Inflammatory macrophage treated with lipopolysaccharide for 4 hours (primary cell): Measurements from ENCODE around the gene TRAF7.
A peak's percentile ranks its signal among the peaks of the same experiment; 100 is the strongest.
"Not testable (repeated sequence)": the region's sequence is repeated elsewhere in the genome, so short reads cannot be mapped to it uniquely, and the experiment has no call there.

Experiments used
- DNase-seq: peaks from one replicate; pipeline ENCODE4 v3.0.0-alpha.2; 2020

The TRAF7 gene

DNA sequence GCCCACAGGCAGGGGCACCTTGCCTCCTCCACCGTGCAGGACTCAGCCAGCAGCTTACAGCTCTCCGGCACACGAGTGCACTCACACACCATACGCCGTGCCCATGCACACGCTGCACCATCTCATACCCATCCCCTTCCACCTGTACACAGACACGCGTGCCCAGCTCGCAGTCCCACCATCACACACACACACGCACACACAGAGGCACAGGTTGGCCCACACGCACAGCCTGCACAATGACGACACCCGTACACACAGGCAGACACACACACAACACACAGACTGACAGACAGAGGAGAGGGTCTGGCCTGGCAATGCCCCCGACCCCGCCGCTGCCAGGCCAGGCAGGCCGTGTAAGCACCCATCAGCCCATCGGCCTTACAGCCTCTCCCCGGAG, 28.8 kb downstream of the TRAF7 start:
- no peak for DNase-seq

DNA sequence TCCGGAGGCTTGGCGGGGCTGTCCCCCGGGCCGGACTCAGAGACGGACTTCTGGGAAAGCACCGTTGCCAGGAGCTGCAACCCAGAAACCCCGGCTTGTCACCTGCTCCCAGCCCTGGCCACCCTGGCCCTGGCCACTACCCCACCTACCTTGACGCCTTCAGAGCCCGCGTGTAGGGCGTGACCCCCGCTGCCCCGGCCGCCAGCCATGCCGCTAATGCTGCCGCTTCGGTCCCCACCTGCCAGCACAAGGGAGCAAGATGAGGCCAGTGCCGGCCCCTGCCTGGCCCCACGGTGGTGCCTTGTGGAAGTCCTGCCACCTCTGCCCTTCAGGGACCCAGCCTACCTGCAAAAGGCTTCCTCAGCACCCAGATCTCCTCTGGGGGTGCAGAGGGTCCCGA, 29.4 kb downstream of the TRAF7 start:
- DNase-seq, result no peak

GRCh38 chr16:2186064-2186463, 30.5 kb downstream of the TRAF7 start:
- no peak for DNase-seq

DNA sequence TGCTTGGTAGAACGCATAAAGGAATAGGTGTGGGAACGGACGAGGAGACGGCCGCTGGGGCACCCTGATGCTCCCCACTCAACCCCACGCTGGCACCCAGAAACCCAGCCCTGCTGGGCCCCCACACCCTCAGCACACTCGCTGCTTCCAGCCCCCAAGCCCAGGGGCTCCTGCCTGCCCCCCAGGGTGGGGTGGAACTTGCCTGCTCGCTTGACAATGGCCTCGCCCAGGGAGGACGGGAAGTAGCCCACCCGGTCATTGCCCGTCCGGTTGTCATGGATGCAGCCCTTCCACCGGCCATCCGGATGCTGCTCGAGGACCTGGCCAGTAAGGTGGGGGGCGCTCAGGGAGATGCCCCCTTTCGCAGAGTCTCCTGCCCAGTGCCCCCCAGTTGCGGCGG, 30.9 kb downstream of the TRAF7 start:
- no peak for DNase-seq

DNA sequence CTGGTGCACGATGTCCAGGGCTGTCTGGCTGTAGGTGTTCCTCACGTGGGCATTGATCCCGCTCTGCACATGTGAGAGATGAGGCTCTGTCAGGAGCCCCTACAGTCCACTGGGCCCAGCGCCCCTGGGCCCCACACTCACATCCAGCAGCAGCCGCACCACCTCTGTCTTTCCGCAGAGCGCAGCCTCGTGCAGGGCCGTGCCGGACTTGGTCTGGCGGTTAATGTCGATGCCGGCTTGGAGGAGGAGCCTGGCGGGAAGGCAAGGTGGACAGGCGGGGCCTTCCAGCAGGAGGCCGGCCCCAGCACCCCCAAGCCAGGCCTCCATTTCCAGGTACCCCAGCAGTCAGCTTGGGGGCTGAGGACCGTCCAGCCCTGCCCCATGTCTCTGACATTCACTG, 31.6 kb downstream of the TRAF7 start:
- no peak for DNase-seq

GRCh38 chr16:2188395-2188794, 32.8 kb downstream of the TRAF7 start:
- no peak for DNase-seq

DNA sequence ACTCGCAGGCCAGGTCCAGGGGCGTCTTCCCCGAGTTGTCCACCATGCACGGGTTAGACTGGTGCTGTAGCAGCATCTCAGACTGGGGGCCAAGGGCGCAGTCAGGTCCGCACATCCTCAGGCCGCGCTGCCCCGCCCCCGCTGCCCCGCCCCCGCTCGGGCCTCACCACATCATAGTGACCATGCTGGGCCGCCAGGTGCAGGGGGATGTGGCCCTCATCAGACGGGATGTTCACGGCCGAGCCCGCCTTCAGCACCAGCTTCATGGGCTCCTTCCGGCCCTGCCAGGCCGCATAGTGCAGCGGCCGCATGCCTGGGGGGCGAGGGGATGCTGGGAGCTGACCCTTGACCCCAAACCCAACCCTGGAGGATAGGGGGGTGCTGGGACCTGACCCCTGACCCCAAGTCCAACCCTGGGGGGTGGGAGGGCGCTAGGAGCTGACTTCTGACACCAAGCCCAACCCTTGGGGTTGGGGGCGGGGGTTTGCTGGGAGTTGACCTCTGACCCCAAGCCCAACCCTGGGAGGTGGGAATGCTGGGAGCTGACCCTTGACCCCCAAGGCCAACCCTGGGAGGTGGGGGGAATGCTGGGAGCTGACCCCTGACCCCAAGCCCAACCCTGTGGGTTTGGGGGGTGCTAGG, 33.8 kb downstream of the TRAF7 start:
- no peak for DNase-seq

DNA sequence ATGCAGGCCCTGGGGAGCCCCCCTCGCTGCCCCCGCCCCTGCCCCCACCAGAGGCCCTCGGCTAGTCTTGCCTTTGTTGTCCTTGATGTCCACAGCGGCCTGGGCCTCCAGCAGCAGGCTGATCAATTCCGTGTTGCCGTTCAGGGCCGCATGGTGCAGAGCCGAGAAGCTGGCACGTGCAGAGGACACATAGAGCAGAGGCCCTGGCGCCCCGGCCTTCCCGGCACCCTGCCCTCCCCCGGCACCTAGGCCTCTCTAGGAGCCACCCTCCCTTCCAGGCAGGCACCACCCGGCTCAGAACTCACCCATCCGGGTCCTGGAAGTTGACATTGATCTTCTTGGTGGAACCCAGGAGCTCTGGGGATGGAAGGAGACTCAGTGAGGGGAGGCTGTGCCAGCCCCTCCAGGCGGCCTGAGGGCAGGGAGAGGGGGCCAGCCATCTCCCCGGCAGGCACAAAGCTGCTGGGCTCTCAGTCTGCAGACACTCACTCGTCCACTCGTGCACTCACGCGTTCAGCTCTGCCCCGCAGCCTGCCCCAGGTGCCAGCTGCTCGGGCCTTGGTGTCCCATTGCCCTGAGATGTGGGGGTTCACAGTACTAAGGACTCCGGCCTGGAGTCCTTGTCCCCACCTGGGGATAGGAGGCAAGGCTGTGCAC, 34.5 kb downstream of the TRAF7 start:
- DNase-seq, result no peak

DNA sequence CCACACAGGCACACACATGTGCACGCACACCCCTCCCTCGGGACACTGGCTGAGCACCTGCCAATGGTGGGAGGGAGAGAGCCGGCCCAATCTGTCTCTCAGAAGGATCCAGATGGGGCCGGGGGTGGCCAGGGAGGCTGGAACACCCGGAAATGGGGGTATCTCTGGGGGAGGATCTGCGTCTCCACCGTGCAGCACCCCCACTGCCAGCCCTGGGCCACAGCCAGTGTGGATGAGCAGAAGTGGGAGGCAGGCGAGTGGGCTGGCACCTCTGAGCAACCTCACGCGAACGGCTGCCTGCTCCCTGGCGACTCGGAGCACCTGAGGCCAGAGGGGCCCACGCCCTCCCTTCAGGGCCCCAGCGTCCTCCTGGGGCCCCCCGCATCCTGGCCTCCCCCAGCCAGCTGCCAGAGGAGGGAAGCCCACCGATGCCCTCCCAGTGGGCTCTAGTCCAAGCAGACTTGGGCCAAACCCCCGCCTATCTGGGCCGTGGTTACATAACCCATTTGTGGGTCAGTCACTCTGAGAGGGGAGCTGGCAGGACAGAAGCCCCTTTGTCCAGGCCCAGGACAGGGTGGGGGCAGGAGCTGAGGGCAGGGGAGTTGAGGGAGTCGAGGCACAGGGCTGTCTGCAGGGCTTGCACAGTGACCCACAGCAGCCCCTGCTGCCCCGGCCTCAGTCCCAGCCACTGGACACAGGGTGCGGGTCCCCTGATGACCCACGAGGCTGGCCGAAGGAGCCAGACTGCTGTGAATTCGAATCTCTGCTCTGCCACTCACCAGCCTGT, 35.3 kb downstream of the TRAF7 start:
- DNase-seq, result no peak

DNA sequence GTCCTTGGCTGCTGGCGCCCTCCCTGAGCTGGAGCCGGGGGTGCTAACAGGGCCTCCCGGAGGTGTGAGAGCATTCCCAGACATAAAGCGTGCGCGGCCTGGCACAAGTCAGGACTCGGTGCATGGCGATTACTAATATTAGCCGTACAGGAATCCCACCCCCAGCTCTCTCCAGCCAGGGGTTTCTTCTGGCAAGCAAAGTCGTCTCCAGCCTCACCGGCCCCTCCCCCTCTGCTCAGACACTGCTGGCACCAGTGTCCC, 35.8 kb downstream of the TRAF7 start:
- no peak for DNase-seq

DNA sequence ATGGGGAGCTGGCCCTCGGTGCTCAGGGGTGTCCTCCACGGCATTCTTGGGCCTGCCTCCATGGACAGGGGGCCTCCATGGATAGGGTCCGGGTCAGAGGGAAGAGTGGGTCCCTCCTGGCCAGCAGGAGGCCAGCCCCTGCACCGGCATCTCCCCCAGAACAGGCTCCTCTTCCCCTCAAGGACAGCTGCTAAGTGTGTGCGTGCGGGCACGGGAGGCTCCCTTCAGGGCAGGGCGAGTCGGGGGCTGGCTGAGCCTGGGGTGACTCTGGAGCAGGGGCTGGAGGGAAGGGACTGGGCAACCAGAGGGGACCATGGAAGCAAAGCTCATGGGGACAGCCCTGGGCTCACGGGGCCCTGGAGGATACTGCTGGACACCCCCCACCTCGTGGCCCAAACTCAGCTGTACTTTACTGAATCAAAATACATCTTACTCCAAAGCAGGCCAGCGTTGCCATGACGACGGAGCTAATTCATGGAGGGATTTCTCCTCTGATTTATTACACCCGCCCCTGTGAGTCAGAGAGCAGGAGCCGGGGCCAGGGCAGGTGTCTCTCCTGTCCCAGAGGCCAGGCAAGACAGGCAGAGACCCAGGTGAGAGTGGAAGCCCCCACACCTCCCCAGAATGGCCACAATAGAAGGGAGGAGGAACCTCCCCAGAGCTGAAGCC, 38.7 kb downstream of the TRAF7 start:
- DNase-seq, result no peak

DNA sequence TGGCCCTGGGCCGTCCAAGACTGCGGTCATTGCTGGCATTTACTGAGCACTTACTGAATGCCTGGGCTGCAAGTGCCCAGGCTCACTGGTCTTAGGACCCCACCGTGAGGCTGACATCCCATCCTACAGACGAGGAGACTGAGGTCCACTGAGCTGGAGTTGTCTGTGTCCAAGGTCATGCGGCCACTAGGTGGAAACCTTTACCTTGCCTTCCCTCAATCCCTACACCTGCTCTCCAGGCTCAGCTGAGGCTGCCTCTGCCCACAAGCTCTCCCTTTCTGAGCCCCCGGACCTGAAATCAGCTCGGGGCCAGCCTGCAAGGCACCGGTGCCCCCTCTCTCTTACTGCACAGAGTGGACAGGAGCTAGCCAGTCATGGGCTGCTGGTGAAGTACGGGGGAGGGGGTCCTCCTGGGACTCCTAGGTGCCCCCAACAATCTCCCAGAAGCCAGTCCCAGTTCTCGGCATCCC, 39.3 kb downstream of the TRAF7 start:
- peak; percentile 27 for DNase-seq

DNA sequence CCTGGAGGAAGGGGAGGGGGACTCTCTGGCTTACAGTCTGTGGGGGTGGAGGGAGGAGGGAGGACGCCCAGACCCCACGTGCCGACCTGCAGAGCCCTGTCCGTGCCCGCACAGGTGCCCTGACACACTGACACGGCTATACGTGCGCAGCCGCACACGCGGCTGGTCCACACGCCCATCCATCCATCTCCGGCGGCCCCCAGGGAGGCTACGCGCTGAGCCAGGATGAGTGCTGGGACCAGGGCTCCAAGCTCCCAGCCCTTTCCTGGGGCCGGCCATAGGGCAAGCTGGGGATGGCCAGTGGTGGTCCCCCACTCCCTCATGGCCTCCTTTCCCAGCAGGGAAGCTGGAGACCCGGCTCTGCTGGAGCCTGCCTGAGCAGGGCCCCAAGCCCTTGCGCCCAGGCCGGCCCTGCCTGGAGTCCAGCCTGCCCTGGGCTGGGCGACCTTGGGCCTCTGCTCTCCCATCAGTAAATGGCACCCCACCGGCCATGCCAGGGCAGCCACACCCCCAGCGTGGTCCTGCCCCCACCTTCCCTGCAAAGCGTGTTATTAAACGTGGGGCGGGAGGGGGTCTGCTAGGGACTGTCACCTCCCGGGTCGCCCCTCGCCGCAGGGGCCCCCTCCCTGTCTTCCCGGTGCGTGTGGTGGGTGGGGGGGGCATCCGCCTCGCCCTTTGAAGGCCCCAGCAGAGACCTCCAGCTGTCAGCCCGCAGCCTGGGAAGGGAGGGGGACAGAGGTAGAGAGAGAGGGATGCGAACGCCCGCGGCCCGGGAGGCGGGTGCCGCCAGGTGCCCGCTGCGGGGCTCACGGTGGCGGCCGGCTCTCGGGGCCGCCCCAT, 40.0 kb downstream of the TRAF7 start:
- no peak for DNase-seq

GRCh38 chr16:2196162-2196980, 40.8 kb downstream of the TRAF7 start, which contains the start of gene CASKIN1:
Gene CASKIN1, minus strand, starts transcription at chr16:2196605. Its CDS starts 173 bp downstream, at chr16:2196432.
- DNase-seq, result peak; percentile 33

GRCh38 chr16:2196981-2197511, 41.5 kb downstream of the TRAF7 start:
- DNase-seq, result no peak

DNA sequence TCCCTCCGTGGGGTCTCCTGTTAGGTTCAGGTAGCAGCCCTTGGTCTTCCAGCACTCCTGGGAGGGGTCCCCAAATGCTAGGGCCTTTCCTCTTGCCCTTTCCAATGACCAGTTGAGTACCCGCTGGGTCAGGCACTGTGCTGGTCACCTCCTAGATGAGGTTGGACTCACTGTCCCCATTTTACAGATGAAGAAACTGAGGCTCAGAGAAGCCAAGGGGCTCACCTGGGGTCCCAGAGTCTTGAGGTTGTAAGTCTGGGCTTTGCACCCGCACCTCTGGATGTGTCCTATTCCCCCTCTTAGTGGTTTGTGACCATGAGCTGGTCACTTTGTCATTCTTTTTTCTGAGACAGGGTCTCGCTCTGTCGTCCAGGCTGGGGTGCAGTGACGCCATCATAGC, 42.2 kb downstream of the TRAF7 start:
- no peak for DNase-seq

DNA sequence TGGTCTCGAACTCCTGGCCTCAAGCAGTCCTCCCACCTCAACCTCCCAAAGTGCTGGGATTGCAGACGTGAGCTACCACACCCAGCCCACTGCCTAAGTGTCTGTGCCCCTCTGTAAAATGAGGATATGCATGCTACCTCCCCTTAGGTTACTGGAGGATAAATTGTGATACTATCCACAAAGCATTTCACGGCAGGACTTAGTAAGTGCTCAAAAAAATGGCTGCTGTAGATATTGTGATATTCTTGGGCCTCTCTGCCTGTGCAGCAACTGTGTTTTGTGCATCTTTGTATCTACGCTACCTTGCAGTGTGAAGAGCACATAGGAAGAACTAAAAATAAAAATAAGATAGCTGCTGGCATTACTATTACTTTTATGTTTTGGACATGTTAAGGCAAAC, 42.7 kb downstream of the TRAF7 start:
- DNase-seq, result no peak

GRCh38 chr16:2199095-2199494, 43.5 kb downstream of the TRAF7 start:
- DNase-seq, result no peak

DNA sequence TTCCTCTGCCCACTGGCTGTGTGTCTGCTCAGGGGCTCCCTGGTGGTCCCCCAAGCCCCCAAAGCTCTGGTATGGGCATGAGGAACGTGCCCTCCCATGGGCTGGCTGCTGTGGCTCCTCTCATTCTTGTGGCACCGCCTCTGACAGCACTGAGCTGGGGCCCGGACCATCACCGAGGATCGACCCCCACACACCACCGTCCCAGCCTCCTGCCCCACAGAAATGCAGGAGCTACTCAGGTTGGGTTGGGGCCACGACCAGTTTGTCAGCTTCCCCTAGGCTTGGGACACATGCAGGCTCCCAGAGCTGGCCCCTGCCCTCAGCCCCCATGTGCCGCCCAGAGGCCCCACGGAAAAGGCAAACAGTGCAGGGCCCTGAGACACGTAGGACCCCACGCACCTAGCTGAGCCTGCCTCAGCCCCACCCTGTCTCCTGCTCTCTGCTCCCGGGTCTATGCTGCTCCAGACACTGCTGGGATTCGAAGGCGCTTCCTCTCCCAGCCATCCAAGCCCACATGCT, 44.1 kb downstream of the TRAF7 start:
- DNase-seq, result no peak

DNA sequence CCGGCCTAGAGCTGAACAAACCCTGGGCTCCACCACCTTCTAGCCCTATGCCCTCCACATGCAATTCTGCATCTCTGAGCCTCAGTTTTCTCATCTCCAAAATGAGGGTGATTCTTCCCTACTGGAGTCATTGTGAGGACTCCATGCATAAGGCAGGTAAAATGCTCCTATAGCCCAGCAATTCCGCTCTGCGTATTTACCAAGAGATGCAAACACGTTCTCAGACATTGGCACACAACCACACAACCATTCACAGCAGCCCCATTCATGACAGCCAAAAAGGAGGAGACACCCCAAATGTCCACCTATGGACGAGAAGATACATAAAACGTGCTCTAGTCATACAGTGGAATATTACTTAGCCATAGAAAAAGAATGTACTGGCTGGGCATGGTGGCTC, 44.7 kb downstream of the TRAF7 start:
- DNase-seq, result no peak

DNA sequence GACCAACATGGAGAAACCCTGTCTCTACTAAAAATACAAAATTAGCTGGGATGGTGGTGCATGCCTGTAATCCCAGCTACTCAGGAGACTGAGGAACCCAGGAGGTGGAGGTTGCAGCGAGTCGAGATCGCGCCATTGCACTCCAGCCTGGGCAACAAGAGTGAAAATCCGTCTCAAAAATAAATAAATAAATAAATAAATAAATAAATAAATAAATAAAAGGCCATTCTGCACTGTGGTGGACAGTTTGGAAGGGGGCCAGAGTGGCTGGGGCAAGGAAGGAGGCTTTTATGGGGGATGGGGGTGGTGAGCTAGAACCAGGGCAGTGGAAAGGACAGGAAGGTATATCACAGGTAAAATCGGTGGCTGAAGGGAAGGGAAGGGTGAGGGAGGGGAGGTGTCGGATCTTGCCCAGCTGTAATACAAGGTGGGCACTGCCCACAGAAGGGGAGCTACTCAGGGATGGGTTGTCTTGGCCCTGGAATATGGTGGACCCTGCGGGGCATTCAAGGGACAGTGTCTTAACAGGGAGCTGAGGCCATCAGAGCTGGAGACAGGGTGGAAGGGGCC, 47.6 kb downstream of the TRAF7 start:
- not testable (repeated sequence) for DNase-seq
